PFSK-1 (cell line): ENCODE results near the gene CASS4.

Experiments used
- FOXP2 ChIP-seq: optimal IDR thresholded peaks from 2 replicates; pipeline ENCODE3; 2011; ENCODE audit warnings: borderline replicate concordance, control low read depth, inconsistent platforms; ENCODE audit not compliant: insufficient read depth; ENCODE audit errors: extremely low read length, extremely low read depth
- POLR2AphosphoS5 ChIP-seq: IDR thresholded peaks from 2 replicates; pipeline ENCODE4 v1.6.1; 2012; ENCODE audit warnings: low read depth, mild to moderate bottlenecking, control low read depth, low read length, moderate library complexity
- SIN3A ChIP-seq: IDR thresholded peaks from 2 replicates; pipeline ENCODE4 v1.6.1; 2012; ENCODE audit warnings: mild to moderate bottlenecking, low read length, moderate library complexity, borderline replicate concordance; ENCODE audit not compliant: insufficient read depth
- TAF1 ChIP-seq: IDR thresholded peaks from 2 replicates; pipeline ENCODE4 v1.6.1; 2012; ENCODE audit warnings: low read length, control low read depth, borderline replicate concordance; ENCODE audit not compliant: insufficient read depth
- TF ChIP-seq, protein P1 (sequence below), 2 experiments: IDR thresholded peaks; 2 replicates each; pipeline versions ENCODE4 v1.6.1 to v1.8.0; 2011 to 2012; ENCODE audit warnings: low read depth in 2 of 2, low read length in 2 of 2, control low read depth in 1 of 2, inconsistent platforms in 1 of 2, mild to moderate bottlenecking in 1 of 2, moderate library complexity in 1 of 2; ENCODE audit not compliant: insufficient read depth in 1 of 2

Gene CASS4

DNA sequence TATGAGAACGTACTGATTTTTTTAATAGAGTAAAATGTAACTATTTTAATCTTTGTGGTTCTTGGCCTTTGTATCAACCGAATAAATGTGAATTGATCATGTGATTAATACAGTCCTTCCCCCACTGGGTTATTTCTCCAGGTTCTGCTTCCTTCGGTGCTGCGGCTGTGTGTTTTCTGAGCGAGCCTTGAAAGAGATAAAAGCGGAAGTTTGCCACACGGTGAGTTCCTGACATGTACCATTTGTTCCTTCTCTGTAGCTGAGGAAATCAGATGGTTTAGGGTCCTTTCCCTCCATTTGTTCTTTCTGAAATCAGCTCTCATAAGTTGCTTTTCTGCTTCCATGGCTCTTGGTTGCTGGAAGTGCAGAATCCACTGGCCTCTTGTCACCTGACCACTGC lies 71.9 kb downstream of the CASS4 start:
- TF ChIP-seq TAF1: no peak
- TF ChIP-seq POLR2AphosphoS5: no peak
- TF ChIP-seq, protein P1, sequence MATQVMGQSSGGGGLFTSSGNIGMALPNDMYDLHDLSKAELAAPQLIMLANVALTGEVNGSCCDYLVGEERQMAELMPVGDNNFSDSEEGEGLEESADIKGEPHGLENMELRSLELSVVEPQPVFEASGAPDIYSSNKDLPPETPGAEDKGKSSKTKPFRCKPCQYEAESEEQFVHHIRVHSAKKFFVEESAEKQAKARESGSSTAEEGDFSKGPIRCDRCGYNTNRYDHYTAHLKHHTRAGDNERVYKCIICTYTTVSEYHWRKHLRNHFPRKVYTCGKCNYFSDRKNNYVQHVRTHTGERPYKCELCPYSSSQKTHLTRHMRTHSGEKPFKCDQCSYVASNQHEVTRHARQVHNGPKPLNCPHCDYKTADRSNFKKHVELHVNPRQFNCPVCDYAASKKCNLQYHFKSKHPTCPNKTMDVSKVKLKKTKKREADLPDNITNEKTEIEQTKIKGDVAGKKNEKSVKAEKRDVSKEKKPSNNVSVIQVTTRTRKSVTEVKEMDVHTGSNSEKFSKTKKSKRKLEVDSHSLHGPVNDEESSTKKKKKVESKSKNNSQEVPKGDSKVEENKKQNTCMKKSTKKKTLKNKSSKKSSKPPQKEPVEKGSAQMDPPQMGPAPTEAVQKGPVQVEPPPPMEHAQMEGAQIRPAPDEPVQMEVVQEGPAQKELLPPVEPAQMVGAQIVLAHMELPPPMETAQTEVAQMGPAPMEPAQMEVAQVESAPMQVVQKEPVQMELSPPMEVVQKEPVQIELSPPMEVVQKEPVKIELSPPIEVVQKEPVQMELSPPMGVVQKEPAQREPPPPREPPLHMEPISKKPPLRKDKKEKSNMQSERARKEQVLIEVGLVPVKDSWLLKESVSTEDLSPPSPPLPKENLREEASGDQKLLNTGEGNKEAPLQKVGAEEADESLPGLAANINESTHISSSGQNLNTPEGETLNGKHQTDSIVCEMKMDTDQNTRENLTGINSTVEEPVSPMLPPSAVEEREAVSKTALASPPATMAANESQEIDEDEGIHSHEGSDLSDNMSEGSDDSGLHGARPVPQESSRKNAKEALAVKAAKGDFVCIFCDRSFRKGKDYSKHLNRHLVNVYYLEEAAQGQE (IDR thresholded peaks at IDR 0.05; ENCODE audit: insufficient read depth in 1 of 2, low read depth in 2 of 2, low read length in 2 of 2): no peak
- no peak for TF ChIP-seq SIN3A
- TF ChIP-seq FOXP2: no peak

DNA sequence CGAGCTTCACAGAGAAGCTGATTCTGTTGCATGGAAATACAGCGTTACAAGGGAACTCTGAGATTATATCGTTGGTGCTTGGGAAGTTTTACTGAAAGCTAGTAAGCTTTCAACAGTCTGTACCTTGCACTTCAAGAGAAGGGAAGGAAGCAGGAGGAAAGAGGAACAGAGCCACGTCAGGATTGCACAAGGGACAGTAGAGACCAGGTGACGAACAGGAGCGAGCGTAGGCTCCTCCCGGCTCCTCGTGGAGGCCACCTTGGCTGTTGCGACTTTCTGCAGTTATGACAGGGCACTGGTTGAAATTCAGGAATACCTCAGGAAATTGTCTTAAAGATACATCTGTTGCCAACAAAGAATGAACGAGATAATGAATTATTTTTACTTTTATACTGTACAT lies 75.2 kb downstream of the CASS4 start:
- TF ChIP-seq SIN3A: no peak
- TF ChIP-seq, protein P1 (IDR thresholded peaks at IDR 0.05; ENCODE audit: insufficient read depth in 1 of 2, low read depth in 2 of 2, low read length in 2 of 2): no peak
- TF ChIP-seq FOXP2: no peak
- TF ChIP-seq POLR2AphosphoS5: no peak
- no peak for TF ChIP-seq TAF1

DNA sequence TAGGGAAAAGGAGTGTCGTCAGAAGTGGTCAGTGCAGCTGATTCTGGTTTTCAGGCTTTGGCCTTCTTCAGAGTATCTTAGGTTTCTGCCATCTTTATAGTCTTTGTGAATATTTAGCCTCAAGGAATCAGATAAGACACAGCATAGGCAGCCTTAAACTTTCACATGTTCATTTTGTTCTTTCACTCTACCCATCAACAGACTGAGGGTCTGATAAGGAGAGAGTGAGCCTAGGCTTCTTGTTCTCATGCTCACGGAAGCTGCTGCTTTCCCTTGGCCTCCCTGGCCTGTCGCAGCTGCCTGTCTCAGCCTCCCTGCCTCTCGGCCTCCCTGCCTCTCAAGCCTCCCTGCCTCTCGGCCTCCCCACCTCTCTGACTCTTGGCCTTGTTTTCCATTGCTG lies 76.5 kb downstream of the CASS4 start:
- TF ChIP-seq TAF1 (no peak), FOXP2 (no peak), POLR2AphosphoS5 (no peak), SIN3A (no peak)
- TF ChIP-seq, protein P1 (IDR thresholded peaks at IDR 0.05; ENCODE audit: insufficient read depth in 1 of 2, low read depth in 2 of 2, low read length in 2 of 2): no peak

DNA sequence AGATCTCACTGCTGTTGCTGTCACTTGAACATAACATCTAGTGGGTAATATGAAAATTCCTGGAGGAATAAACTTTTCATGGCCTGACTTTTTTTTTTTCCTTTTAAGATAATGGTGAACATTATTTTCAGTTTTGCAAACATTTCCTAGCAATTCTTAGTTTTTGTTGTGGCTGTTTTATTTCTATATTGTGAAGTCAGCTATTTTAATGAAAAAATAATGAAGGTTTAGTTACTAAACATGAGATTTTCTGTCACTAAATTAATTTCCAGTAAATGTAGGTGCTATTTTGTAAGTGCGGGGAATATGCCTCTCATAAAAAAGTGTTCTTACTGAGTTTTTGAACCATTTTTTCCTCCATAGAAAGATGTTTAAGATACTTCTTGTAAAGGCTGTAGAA lies 89.1 kb downstream of the CASS4 start:
- TF ChIP-seq FOXP2 (no peak), SIN3A (no peak)
- TF ChIP-seq, protein P1 (IDR thresholded peaks at IDR 0.05; ENCODE audit: insufficient read depth in 1 of 2, low read depth in 2 of 2, low read length in 2 of 2): no peak

DNA sequence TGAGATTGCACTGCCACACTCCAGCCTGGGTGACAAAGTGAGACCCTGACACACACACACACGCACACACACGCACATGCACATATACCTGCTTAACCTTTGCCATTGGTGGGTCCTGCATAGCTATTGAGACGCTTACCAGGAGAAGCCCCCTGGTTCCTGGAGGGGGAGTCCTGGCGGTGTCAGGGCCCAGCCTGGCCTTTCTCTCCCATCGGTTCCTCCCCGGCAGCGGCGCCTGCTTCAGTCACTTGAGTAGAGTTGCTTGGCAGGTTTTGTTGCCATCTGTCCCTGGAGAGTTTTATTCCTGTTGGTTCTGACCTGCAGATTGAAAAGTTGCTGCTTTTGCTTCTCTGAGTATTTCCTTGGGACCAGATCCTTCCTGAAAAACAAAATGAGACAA lies 91.9 kb downstream of the CASS4 start:
- TF ChIP-seq FOXP2: no peak
- TF ChIP-seq TAF1: no peak
- TF ChIP-seq, protein P1 (IDR thresholded peaks at IDR 0.05; ENCODE audit: insufficient read depth in 1 of 2, low read depth in 2 of 2, low read length in 2 of 2): no peak
- TF ChIP-seq SIN3A: no peak
- TF ChIP-seq POLR2AphosphoS5: no peak
